Nephron progenitor cell (in vitro differentiated cells): ENCODE results near the gene OPHN1.

Experiments
- DNase-seq: peaks from one replicate; pipeline ENCODE4 v3.0.0; 2021
- H3K27ac Mint-ChIP-seq: 2 replicates; pipeline ENCODE4 v1.8.0; 2021; ENCODE audit warnings: mild to moderate bottlenecking, moderate library complexity, mixed read lengths
- H3K27me3 Mint-ChIP-seq: 2 replicates; pipeline ENCODE4 v1.8.0; 2021; ENCODE audit warnings: mild to moderate bottlenecking, low read depth, mixed read lengths; ENCODE audit not compliant: poor library complexity
- H3K36me3 Mint-ChIP-seq: 2 replicates; pipeline ENCODE4 v1.8.0; 2021; ENCODE audit warnings: low read depth, mixed read lengths
- H3K4me1 Mint-ChIP-seq: 2 replicates; pipeline ENCODE4 v1.8.0; 2021; ENCODE audit warnings: mixed read lengths
- H3K4me3 Mint-ChIP-seq: 2 replicates; pipeline ENCODE4 v1.8.0; 2021; ENCODE audit warnings: mild to moderate bottlenecking, moderate library complexity, mixed read lengths
- H3K9me3 Mint-ChIP-seq: 2 replicates; pipeline ENCODE4 v1.8.0; 2021; ENCODE audit warnings: mild to moderate bottlenecking, moderate library complexity, mixed read lengths
- TF ChIP-seq, protein P1 (sequence below): fragments of 200-600 bp; sonication (generic); IDR thresholded peaks from 2 replicates; pipeline ENCODE4 v1.5.0; 2021; ENCODE audit warnings: antibody characterized with exemption

The OPHN1 gene

GRCh38 chrX:68421636-68422035 lies 11.7 kb downstream of the OPHN1 start:
- H3K9me3 Mint-ChIP-seq: peaks cover 45% of the 10 kb centered on the region
- H3K4me1 Mint-ChIP-seq: peaks cover 4% of the 10 kb centered on the region
- H3K27ac Mint-ChIP-seq: no peak overlapping the region
- TF ChIP-seq, protein P1, sequence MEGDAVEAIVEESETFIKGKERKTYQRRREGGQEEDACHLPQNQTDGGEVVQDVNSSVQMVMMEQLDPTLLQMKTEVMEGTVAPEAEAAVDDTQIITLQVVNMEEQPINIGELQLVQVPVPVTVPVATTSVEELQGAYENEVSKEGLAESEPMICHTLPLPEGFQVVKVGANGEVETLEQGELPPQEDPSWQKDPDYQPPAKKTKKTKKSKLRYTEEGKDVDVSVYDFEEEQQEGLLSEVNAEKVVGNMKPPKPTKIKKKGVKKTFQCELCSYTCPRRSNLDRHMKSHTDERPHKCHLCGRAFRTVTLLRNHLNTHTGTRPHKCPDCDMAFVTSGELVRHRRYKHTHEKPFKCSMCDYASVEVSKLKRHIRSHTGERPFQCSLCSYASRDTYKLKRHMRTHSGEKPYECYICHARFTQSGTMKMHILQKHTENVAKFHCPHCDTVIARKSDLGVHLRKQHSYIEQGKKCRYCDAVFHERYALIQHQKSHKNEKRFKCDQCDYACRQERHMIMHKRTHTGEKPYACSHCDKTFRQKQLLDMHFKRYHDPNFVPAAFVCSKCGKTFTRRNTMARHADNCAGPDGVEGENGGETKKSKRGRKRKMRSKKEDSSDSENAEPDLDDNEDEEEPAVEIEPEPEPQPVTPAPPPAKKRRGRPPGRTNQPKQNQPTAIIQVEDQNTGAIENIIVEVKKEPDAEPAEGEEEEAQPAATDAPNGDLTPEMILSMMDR: no peak
- H3K4me3 Mint-ChIP-seq: no peak overlapping the region
- DNase-seq: no peak
- H3K36me3 Mint-ChIP-seq: peaks cover 4% of the 10 kb centered on the region
- H3K27me3 Mint-ChIP-seq: peaks cover 3% of the 10 kb centered on the region

DNA sequence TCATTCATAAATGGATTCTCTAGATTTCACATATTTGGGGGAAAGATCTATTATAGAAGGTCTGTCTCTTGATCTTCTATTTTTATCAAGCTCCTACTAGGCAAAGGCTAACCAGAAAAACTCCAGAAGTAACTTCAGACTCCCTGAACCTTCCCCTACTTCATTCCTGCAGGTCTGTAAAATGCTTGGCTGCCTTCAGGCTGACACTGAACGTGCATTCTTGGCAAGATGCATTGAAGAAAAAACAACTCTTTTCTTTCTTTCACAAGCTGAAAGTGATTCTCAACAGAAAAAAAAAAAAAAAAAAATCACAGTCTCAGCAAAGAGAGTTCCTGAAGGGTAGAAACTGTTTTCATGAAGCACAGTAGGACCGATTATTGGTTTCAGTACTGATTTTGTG lies 12.7 kb downstream of the OPHN1 start:
- Mint-ChIP-seq H3K4me1 (peaks cover 4% of the 10 kb centered on the region), H3K27ac (no peak overlapping the region), H3K9me3 (peaks cover 53% of the 10 kb centered on the region), H3K4me3 (no peak overlapping the region), H3K27me3 (peaks cover 3% of the 10 kb centered on the region), H3K36me3 (peaks cover 4% of the 10 kb centered on the region)
- DNase-seq: no peak
- TF ChIP-seq, protein P1: no peak

GRCh38 chrX:68419975-68420374 lies 13.3 kb downstream of the OPHN1 start:
- H3K27ac Mint-ChIP-seq: no peak overlapping the region
- H3K9me3 Mint-ChIP-seq: peaks cover 49% of the 10 kb centered on the region
- peaks cover 4% of the 10 kb centered on the region for H3K36me3 Mint-ChIP-seq
- TF ChIP-seq, protein P1: no peak
- no peak overlapping the region for H3K4me3 Mint-ChIP-seq
- H3K27me3 Mint-ChIP-seq: peaks cover 3% of the 10 kb centered on the region
- no peak for DNase-seq
- H3K4me1 Mint-ChIP-seq: peaks cover 4% of the 10 kb centered on the region

- peaks cover 4% of the 10 kb centered on the region for H3K4me1 Mint-ChIP-seq
- no peak overlapping the region for H3K27ac Mint-ChIP-seq
- TF ChIP-seq, protein P1: no peak
- peaks cover 3% of the 10 kb centered on the region for H3K27me3 Mint-ChIP-seq
- no peak overlapping the region for H3K4me3 Mint-ChIP-seq
- H3K9me3 Mint-ChIP-seq: peaks cover 44% of the 10 kb centered on the region
- peaks cover 4% of the 10 kb centered on the region for H3K36me3 Mint-ChIP-seq
- DNase-seq: no peak
These were observed 15.6 kb downstream of the OPHN1 start for GRCh38 chrX:68417651-68418050.

- H3K27ac Mint-ChIP-seq: no peak overlapping the region
- TF ChIP-seq, protein P1: no peak
- no peak overlapping the region for H3K4me3 Mint-ChIP-seq
- peaks cover 4% of the 10 kb centered on the region for H3K4me1 Mint-ChIP-seq
- peaks cover 34% of the 10 kb centered on the region for H3K9me3 Mint-ChIP-seq
- no peak for DNase-seq
- H3K36me3 Mint-ChIP-seq: peaks cover 4% of the 10 kb centered on the region
- peaks cover 3% of the 10 kb centered on the region for H3K27me3 Mint-ChIP-seq
These were observed 16.7 kb downstream of the OPHN1 start for GRCh38 chrX:68416592-68416991.

DNA sequence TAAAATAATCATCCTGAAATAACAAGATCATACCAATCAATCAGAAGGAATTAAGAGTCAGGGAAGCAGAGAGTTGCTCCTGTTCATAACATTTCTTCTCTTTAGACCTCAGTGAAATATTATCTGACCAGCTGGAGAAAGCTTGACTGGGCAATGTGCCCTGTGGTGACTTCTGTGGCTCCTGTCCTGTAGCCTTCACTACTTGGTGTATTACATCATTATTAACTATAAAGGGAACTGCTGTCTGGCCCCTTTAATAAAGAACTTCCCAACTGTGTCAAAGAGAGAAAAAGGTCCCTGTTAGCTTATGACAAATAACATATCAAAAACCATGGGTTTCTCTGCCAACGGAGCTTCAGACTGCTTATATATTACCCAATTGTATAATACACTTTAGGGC lies 18.0 kb downstream of the OPHN1 start:
- peaks cover 26% of the 10 kb centered on the region for H3K9me3 Mint-ChIP-seq
- H3K4me1 Mint-ChIP-seq: no peaks in the 10 kb centered on the region
- TF ChIP-seq, protein P1: no peak
- H3K36me3 Mint-ChIP-seq: peaks cover 4% of the 10 kb centered on the region
- no peak for DNase-seq
- H3K4me3 Mint-ChIP-seq: no peak overlapping the region
- peaks cover 3% of the 10 kb centered on the region for H3K27me3 Mint-ChIP-seq
- H3K27ac Mint-ChIP-seq: no peak overlapping the region
